HL-60 (cell line): ENCODE results near the gene ACTA1.

Experiments used
- DNase-seq, 2 experiments: peaks; one replicate each; pipeline ENCODE4 v3.0.0-alpha.2; 2010 to 2020; ENCODE audit warnings: low read depth in 1 of 2, low spot score in 1 of 2
- H3K27ac ChIP-seq: fragments of 250-450 bp; sonication (Bioruptor Pico); replicated peaks from 2 replicates; pipeline ENCODE4 v1.5.1; 2020; ENCODE audit warnings: mild to moderate bottlenecking, moderate library complexity
- H3K27me3 ChIP-seq: fragments of 250-450 bp; sonication (Bioruptor Pico); 2 replicates; pipeline ENCODE4 v1.5.1; 2021; ENCODE audit warnings: mild to moderate bottlenecking, moderate library complexity; ENCODE audit not compliant: insufficient read depth, poor library complexity, severe bottlenecking
- H3K4me3 ChIP-seq: replicated peaks from 2 replicates; pipeline ENCODE4 v1.5.1; 2011; ENCODE audit warnings: mild to moderate bottlenecking, control low read depth, low read length; ENCODE audit not compliant: insufficient read depth
- GABPA ChIP-seq: IDR thresholded peaks from 2 replicates; pipeline ENCODE4 v1.6.1; 2012; ENCODE audit warnings: low read depth
- POLR2AphosphoS5 ChIP-seq: IDR thresholded peaks from 2 replicates; pipeline ENCODE4 v1.6.1; 2012; ENCODE audit warnings: low read depth
- REST ChIP-seq: IDR thresholded peaks from 2 replicates; pipeline ENCODE4 v1.6.1; 2012; ENCODE audit warnings: low read depth; ENCODE audit not compliant: insufficient replicate concordance
- SPI1 ChIP-seq: IDR thresholded peaks from 2 replicates; pipeline ENCODE4 v1.6.1; 2012; ENCODE audit warnings: low read depth, mild to moderate bottlenecking, borderline replicate concordance
- TF ChIP-seq, protein P1 (sequence below): IDR thresholded peaks from one replicate; pipeline ENCODE4 v1.5.1; 2011; ENCODE audit warnings: low read length, control low read depth, inconsistent platforms; ENCODE audit not compliant: insufficient read depth

The ACTA1 gene

DNA sequence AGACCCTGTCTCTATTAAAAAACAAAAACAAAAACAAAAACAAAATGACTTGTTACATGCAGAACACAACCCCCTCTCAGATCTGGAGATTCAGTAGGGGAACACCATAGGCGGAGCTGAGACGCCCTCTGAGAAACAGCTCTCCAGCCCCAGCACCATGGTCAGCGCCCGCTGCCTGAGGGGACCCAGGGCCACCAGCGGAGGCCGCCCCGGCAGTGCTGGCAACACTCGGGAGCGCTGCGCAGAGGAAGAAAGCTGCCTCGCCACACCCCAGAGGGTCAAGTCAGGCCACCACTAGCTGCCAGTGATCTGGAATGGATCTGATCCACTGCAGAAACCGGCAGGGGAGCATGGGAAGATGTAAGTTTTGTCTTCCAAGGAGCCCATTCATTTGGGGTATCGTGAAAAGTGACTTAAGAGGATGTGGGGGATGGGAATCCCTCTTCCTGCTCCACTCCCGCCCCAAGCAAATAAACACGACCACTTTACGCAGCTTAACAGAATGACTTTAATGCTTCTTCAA lies 3.1 kb downstream of the ACTA1 start:
- DNase-seq: peak in 1 of 2 experiments; percentile 34
- TF ChIP-seq, protein P1, sequence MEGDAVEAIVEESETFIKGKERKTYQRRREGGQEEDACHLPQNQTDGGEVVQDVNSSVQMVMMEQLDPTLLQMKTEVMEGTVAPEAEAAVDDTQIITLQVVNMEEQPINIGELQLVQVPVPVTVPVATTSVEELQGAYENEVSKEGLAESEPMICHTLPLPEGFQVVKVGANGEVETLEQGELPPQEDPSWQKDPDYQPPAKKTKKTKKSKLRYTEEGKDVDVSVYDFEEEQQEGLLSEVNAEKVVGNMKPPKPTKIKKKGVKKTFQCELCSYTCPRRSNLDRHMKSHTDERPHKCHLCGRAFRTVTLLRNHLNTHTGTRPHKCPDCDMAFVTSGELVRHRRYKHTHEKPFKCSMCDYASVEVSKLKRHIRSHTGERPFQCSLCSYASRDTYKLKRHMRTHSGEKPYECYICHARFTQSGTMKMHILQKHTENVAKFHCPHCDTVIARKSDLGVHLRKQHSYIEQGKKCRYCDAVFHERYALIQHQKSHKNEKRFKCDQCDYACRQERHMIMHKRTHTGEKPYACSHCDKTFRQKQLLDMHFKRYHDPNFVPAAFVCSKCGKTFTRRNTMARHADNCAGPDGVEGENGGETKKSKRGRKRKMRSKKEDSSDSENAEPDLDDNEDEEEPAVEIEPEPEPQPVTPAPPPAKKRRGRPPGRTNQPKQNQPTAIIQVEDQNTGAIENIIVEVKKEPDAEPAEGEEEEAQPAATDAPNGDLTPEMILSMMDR: no peak
- TF ChIP-seq REST: peak; percentile 98
- TF ChIP-seq POLR2AphosphoS5: no peak
- TF ChIP-seq GABPA: no peak
- no peak for TF ChIP-seq SPI1
- H3K27me3 ChIP-seq: peaks cover 45% of the 10 kb centered on the region
- H3K4me3 ChIP-seq: no peak overlapping the region
- no peak overlapping the region for H3K27ac ChIP-seq

GRCh38 chr1:229428256-229428655 lies 5.6 kb downstream of the ACTA1 start:
- Histone ChIP-seq H3K27me3 (peaks cover 29% of the 10 kb centered on the region), H3K4me3 (no peak overlapping the region), H3K27ac (no peak overlapping the region)
- no peak for DNase-seq
- no peak for TF ChIP-seq POLR2AphosphoS5
- no peak for TF ChIP-seq REST
- TF ChIP-seq, protein P1: no peak

DNA sequence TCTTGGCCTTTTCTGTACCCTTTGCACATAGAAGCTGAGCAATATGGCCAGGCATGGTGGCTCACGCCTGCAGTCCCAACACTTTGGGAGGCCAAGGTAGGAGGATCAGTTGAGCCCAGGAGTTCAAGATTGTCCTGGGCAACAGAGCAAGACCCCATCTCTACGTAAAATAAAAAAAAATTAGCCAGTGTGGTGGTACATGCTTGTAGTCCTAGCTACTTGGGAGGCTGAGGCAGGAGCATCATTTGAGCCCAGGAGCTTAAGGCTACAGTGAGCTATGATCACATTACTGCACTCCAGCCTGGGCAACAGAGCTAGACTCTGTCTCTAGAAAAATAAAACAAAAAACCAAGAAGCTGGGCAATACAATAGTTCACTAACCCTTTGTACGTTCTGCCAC lies 6.3 kb downstream of the ACTA1 start:
- TF ChIP-seq GABPA: no peak
- no peak for TF ChIP-seq POLR2AphosphoS5
- no peak for TF ChIP-seq REST
- no peak for TF ChIP-seq SPI1
- TF ChIP-seq, protein P1: no peak
- H3K27ac ChIP-seq: no peak overlapping the region
- no peak overlapping the region for H3K4me3 ChIP-seq
- no peak for DNase-seq
- peaks cover 22% of the 10 kb centered on the region for H3K27me3 ChIP-seq
